ENCODE measurements around the gene ATP2B1.

Gene ATP2B1

GRCh38 chr12:89589753-89590152 lies 118.9 kb downstream of the ATP2B1 start:
- DNase-seq (ENCODE audit: low read depth in 3 of 3) = no peak

DNA sequence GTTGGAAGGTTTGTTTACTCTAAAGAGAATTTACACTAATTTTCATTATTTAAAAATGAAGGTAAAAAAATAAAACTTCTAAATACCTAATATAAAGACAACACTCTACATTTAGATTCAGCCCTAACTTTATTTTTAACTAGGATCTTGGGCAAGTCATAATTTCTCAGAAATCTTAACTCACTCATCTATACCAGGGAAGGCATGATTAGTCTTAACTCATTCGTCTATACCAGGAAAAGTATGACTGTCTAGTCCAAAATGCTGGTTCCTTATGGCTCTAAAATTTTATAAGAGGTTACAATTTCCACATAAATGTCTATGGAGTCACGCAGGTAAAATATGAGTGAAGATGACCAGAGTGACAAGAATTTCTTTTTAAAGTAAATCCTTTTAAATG lies 130.1 kb downstream of the ATP2B1 start:
- DNase-seq (ENCODE audit: low read depth in 3 of 3) = no peak

DNA sequence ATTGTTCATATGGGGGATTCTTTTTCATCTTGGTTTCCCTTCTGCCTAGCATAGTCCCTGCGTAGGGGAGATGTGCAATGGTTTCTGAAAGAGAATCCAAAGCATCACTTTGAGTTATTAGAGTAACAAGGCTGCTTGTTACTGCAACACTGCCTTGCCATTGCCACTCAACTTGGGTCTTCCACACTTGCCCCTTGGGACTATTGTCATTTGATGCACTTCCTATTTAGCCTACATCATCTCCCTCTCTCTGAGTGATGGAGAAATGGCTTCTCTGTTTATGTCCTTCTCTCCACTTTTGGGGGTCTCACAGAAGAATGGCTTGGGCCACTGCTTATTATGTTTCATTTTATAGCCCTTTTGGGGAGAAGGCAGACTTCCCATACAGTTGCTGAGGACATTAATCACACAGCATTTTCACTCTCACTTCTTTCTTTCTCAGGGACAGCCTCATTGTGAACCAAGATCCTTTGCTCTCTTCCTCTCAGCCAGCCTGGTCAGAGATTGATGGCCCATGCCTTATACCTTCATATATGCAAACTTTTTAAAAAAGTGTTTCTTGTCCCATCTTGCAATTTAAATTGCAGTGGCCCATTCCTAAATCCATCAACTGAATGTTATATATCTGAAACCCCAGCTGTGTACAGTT lies 131.9 kb downstream of the ATP2B1 start:
- no peak for DNase-seq (ENCODE audit: low read depth in 3 of 3)

GRCh38 chr12:89575374-89575773 lies 133.3 kb downstream of the ATP2B1 start:
- no peak for DNase-seq (ENCODE audit: low read depth in 3 of 3)

DNA sequence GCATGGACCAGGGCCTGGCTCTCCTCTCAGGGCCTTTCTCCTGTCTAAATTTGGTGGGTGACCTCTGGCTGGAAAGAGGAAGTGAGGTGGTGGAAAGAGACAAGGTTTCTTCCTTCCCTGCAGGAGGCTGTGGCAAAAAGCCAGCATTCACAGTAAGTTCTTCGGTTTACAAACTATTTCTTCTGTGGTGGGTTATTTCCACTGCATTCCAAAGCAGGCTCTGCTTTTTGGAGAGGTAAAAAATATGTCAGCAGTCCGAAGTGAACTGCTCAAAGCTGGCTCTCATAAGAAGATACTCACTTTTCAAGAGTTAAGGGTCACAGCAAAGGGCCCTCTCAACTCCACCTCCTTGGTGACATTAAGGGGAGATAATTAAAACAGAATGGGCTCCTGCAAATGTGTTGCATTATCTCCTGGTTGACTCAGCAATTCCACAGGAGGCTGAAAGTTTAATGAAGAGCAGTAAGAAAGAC lies 133.9 kb downstream of the ATP2B1 start:
- DNase-seq (ENCODE audit: low read depth in 3 of 3) = no peak

DNA sequence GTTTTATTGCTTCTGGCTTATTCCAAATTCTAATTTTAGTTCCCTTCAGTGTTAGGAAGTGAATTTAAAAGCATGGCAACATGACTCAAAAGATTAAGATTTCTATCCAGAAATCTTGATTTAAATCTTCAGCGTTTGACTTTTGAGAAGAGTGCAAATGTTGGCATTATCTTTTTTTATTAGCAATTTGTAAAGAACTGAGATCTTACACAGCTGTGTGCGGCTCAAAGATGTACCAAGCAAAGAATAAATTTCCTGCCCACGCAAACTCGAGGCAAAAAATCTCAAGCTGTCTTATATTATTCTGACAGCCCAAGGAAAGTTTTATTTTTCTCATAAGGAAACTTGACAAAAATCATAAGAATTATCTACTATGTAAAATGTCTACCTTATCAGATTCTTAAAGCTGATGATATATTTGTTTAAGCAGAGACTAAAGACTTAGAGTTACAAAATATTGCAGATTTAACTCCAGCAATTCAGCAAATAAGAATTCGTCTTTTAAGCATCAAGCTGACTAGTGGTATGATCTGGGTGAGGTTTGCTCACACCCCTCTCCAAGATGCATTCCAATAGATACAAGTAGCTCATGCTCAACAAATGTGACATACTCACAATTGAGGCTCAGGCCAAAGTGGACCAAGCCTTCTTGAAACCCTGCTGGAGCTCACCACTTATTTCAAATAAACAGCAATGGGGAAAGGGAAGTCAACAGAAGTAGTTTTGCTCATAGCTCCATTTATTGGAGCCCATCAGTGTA lies 135.4 kb downstream of the ATP2B1 start:
- no peak for DNase-seq (ENCODE audit: low read depth in 3 of 3)

- DNase-seq (ENCODE audit: low read depth in 3 of 3) = no peak
These were observed 137.0 kb downstream of the ATP2B1 start for GRCh38 chr12:89571491-89572195.

DNA sequence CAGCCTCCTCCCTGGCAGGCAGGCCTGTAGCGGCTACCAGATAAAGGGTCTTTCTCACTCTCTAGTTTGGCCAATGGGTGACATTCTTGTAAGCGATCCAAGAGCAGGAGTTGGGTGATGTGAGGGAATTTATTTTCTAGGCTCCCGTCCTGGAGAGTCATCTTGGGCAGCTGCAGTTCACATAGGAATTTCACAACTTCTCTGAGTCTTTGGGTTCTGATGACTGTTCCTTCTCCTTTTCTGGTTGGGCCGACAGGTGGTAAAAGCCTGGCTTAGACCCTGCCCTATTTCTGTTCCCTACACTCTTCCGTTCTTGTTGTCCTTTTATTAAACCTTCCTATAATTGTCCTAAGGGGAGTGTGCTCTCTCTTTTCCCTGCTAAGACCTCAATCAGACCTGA lies 140.2 kb downstream of the ATP2B1 start:
- no peak for DNase-seq (ENCODE audit: low read depth in 3 of 3)

- no peak for DNase-seq (ENCODE audit: low read depth in 3 of 3)
These were observed 140.9 kb downstream of the ATP2B1 start for GRCh38 chr12:89567691-89568239.

DNA sequence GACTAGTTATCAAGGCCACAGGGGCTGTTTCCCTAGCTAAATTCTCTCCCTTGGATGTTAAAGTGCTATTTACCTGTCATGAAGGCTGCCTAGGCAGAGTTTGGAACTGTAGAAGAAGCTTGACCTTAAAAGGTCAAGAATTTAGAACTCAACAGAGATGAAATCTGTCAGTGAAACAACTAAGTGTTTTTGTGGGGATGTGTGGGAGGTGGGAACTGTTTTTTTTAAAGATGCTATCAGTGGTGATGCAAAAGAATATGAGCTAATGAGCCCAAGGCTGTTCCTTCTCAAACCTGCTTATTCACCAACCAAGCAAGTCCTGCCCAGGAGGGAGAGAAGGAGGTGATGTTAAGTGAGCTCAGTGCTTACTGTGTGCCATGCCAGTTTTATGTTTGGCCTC lies 142.0 kb downstream of the ATP2B1 start:
- DNase-seq (ENCODE audit: low read depth in 3 of 3) = no peak

GRCh38 chr12:89565002-89565401 lies 143.6 kb downstream of the ATP2B1 start:
- no peak for DNase-seq (ENCODE audit: low read depth in 3 of 3)

DNA sequence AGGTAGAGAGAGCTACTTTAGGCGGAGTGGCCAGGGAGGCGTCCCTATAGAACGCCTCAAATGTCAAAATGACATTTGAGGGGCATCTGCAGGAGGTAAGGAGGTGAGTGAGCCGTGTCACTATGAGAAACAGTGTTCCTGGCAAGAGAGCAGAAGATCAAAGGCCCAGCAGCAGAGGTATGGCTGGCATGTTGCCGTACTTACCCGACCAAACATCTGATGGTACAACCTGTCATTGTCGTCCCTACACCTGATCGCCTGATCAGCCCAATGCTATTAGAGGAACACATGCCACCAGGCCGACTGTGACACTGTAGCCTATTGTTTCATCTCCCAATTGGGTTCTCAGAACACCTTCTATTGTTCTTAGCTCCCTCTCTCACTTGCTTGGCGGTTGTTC lies 148.9 kb downstream of the ATP2B1 start:
- no peak for DNase-seq (ENCODE audit: low read depth in 3 of 3)

DNA sequence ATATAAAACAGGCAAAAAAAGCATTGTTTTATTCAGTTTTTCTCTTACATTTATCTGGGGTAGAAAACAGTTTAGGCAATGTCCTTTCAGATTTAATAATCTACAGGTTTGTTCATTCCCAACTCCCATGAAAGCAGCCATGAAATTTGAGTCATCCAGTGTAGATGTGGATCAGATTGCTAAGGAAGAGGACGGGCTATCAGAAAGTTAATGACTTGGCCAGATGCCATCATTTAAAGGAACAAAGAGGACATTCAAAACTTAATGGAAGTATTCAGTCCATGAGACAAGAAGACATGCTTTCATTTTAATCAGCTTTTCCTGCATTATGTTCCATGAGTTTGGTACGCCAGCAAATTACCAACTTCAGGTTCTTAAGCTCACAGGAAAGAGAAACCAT lies 151.7 kb downstream of the ATP2B1 start:
- no peak for DNase-seq (ENCODE audit: low read depth in 3 of 3)

GRCh38 chr12:89552376-89552775 lies 156.3 kb downstream of the ATP2B1 start:
- DNase-seq (ENCODE audit: low read depth in 3 of 3) = no peak

DNA sequence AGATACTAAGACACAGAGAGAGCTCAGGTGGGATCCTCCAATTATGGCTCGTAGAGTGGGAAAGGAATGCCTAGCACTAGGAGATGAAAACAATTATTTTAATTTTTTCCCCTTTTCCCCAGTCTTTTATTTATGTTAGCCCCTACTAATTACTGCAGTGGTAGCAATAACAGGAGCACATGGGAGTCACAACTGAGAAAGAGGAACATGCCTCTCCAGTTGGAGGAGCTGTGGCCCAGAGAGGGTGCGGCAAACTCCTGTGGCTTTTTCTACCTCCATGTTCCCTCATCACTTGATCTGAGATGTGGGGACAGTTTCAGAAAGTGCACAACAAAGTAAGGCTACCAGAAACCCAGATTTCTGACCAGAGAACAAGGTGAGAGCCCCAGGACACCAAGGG lies 156.9 kb downstream of the ATP2B1 start:
- DNase-seq (ENCODE audit: low read depth in 3 of 3) = no peak

DNA sequence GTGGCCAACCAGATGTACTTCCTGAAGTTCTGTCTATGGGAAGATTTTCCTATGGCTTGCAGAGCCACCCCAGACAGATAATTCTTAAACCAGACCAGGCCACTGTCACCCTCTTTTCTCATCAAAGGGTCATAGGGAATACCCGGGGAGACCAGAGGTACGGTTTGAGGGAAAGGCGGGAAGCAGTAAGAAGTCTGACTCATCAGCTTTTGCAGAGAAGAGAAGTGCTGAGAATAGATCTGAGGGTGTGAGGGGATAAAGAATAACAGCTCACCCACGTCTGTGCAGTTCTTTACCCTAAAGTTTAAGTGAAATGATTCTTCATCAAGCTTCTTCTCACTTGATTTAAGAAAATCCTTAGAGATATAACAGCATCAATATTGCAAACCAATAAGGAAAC lies 161.5 kb downstream of the ATP2B1 start:
- no peak for DNase-seq (ENCODE audit: low read depth in 3 of 3)

DNA sequence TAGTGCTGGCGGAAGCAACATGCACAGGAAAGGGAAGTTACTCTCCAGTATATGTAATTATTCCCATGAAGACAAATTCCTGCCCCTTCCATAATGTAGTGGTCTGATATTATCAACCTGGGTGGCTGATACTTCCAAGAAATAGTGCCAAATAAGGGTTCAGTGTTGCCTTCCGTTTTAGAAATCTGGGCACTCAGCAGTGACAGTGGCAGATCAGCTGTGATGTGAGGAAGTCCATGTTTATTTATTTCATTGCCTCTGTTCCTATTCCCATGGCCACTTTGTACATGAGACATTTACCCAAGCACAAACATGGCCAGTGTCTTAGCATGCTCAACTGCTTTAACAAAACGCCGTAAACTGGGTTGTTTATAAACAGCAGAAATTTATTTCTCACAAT lies 162.5 kb downstream of the ATP2B1 start:
- no peak for DNase-seq (ENCODE audit: low read depth in 3 of 3)

- no peak for DNase-seq (ENCODE audit: low read depth in 3 of 3)
These were observed 163.9 kb downstream of the ATP2B1 start for GRCh38 chr12:89544681-89545184.

DNA sequence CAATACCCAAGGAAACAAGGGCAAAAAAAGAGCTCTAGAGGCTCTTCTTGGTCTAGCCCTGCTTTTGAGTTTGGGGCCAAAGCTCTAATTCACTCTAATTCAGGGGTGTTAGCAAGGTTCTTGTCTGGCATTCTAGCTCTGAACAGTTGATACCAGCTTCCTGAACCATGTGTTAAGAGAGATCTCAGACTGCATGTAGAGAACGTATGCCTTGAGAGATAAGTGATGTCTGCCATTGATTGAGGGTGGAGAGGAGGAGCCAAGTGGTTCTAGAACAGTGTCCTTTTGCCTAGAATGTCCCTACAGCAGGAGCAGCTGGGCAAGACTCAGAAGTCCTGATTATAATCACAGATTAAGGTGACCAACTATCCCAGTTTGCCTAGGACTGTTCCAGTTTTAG lies 164.6 kb downstream of the ATP2B1 start:
- DNase-seq (ENCODE audit: low read depth in 3 of 3) = no peak

GRCh38 chr12:89542912-89543592 lies 165.6 kb downstream of the ATP2B1 start:
- DNase-seq (ENCODE audit: low read depth in 3 of 3) = peak in 2 of 3 experiments; percentile 27 to 35

GRCh38 chr12:89542236-89542635 lies 166.4 kb downstream of the ATP2B1 start:
- DNase-seq (ENCODE audit: low read depth in 3 of 3) = no peak

- no peak for DNase-seq (ENCODE audit: low read depth in 3 of 3)
These were observed 168.1 kb downstream of the ATP2B1 start for GRCh38 chr12:89540586-89540985.

Measured in stimulated activated CD4-positive, alpha-beta T cell treated with anti-CD3 and anti-CD28 coated beads, TNF-alpha, amount 100 ng/mL, for 4 hours (primary cell).